T-helper 2 cell treated with Interferon-gamma antibody and Interleukin-4, amounts not matched to agents 5 μg/mL and 100 μg/mL, for 36 hours (primary cell): ENCODE data around the gene FBXO40.
"Not testable (repeated sequence)": the region's sequence is repeated elsewhere in the genome, so short reads cannot be mapped to it uniquely, and the experiment has no call there.

ENCODE experiments used
- DNase-seq: peaks from one replicate; pipeline ENCODE4 v3.0.0; 2021; ENCODE audit warnings: low spot score
- H3K27ac Mint-ChIP-seq: one replicate; pipeline ENCODE4 v1.8.0; 2021; ENCODE audit warnings: mild to moderate bottlenecking, mixed read lengths
- H3K27me3 Mint-ChIP-seq: one replicate; pipeline ENCODE4 v1.8.0; 2021; ENCODE audit warnings: low read depth, mixed read lengths
- H3K36me3 Mint-ChIP-seq: one replicate; pipeline ENCODE4 v1.8.0; 2021; ENCODE audit warnings: low read depth, mixed read lengths
- H3K4me1 Mint-ChIP-seq: one replicate; pipeline ENCODE4 v1.8.0; 2021; ENCODE audit warnings: low read depth, mixed read lengths
- H3K4me3 Mint-ChIP-seq: one replicate; pipeline ENCODE4 v1.8.0; 2022; ENCODE audit warnings: mild to moderate bottlenecking, moderate library complexity, mixed read lengths
- H3K9me3 Mint-ChIP-seq: one replicate; pipeline ENCODE4 v1.8.0; 2021; ENCODE audit warnings: mixed read lengths

The FBXO40 gene, protein sequence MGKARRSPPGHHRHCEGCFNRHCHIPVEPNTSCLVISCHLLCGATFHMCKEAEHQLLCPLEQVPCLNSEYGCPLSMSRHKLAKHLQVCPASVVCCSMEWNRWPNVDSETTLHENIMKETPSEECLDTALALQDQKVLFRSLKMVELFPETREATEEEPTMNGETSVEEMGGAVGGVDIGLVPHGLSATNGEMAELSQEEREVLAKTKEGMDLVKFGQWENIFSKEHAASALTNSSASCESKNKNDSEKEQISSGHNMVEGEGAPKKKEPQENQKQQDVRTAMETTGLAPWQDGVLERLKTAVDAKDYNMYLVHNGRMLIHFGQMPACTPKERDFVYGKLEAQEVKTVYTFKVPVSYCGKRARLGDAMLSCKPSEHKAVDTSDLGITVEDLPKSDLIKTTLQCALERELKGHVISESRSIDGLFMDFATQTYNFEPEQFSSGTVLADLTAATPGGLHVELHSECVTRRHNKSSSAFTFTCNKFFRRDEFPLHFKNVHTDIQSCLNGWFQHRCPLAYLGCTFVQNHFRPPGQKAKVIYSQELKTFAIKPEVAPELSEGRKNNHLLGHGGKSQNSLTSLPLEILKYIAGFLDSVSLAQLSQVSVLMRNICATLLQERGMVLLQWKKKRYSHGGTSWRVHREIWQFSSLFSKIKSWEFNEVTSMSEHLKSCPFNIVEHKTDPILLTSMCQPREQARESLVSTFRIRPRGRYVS

DNA sequence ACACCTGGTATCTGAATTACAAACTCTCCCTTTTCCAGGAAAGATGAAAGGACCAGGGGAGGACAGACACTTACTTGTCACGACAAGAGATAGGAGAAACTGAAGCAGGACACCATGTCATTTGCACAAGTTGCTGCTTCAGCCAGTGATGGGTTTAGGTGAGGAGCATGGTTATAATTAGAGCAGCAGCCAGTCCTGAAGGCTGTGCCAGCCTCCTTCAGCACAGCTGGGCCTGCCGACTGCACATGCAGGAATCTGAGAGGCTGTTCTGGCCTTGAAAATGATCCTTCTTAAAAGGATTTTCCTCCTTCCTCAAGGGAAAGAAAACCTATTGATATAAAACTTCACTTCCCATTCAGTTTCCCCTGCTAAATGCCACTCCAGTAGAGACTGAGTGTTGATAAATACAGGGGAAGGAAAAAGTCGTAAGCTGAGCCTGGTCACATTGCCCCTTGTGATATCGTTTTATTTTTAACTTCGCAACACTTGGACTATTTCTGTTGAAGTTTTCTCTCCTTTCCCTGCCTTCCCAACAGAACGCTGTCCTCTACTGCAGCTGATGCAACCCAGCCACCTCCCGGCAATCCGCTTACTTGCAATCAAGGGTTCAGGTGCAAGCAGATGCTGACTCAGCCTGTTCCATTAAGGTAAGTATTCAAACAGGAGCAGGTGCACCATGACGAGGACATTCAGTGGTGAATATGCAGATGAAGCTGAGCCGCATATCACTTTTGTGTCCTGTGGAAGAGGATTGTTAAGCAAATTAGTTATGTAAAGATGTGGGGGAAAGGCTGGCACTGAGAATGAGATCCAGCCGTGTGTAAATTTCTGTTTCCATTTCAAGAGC is at the start of gene FBXO40:
Gene FBXO40, plus strand, starts transcription at position 524 of the 847 bp plus-strand sequence. CDS start 27,197 bp downstream, outside the sequence.
- DNase-seq: no peak
- no peak within 1 kb of the TSS for H3K27ac Mint-ChIP-seq
- H3K4me3 Mint-ChIP-seq: no peak within 1 kb of the TSS
- peaks cover 17% of the 10 kb centered on the region for H3K27me3 Mint-ChIP-seq
- H3K4me1 Mint-ChIP-seq: no peaks in the 10 kb centered on the region
- no peaks in the 10 kb centered on the region for H3K9me3 Mint-ChIP-seq
- no peaks in the 10 kb centered on the region for H3K36me3 Mint-ChIP-seq

DNA sequence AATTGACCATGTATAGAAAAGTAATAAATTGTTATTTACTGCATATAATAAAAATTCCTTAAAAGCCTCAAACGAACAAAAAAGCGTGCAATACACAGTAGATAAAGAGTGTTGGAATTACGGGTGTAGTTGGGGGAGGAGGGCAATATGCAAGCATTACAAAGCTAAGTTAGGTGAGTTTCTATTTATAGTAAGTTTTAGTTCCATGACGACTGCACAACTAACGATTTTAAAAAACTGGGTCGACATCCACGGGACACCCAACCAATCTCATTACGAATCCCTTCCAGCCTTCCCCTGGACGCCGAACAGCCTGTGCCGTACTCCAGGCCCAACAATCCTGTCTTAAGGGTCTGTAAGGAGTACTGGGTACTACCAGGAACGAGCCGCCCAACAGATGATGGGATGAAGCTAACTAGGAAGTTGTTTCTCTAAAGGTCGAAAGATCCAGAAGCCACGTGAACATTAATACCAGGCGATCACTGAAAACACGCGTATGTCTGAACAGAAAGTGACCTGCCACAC is 48.1 kb upstream of the FBXO40 start:
- H3K4me1 Mint-ChIP-seq: peaks cover 38% of the 10 kb centered on the region
- H3K4me3 Mint-ChIP-seq: peak overlapping the region; percentile 100
- H3K36me3 Mint-ChIP-seq: peaks cover 22% of the 10 kb centered on the region
- peak overlapping the region; percentile 97 for H3K27ac Mint-ChIP-seq
- no peaks in the 10 kb centered on the region for H3K9me3 Mint-ChIP-seq
- peak; percentile 10 for DNase-seq
- H3K27me3 Mint-ChIP-seq: no peaks in the 10 kb centered on the region

DNA sequence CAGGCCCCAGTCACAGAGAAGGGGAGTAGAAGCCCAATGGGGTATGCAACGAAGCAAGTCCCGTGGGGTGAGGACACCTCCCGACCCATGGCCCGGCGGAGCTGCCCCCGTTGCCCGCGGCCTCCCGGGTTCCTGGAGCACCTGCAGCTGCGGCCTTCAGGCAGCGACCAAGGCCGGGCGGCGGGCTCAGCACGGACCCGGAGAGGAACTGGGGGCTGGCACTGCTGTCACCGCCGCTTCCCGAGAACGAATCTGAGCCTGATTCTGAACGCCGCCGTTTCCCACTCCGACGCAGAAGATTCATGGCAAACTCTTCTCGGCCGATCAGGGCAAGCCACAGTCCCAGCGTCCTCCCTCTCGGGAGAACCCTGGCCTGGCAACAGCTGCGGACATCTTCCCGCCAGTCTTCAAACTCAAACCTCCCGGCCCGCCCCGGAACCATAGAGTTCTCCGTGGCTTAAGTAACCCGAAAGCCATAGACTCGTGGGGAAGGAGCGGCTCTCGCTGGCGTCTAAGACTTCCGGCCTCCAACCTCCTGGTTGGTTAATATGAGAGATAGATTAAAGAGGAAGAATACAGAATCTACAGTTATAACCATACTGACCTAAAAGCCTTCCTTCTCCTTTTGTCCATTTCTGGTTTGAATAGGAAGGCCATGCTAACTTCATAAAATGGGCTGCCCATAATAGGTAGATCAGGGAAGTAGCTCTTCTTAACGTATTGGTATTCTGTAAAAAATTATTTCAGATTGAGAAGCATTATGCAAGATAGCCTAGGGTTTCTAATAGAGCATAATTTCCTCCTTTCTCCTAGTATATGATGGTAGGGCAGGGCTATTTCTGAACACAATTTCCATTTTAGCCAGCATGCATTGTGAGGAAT is 47.4 kb upstream of the FBXO40 start, which contains the start of gene POLQ:
Gene POLQ, minus strand, starts transcription at position 415 of the 882 bp plus-strand sequence. Its CDS starts 111 bp downstream, at position 304.
- Mint-ChIP-seq H3K36me3 (peaks cover 19% of the 10 kb centered on the region), H3K9me3 (no peaks in the 10 kb centered on the region), H3K4me1 (peaks cover 36% of the 10 kb centered on the region), H3K27ac (peak within 1 kb of the TSS; percentile 97), H3K4me3 (peak within 1 kb of the TSS; percentile 100), H3K27me3 (no peaks in the 10 kb centered on the region)
- peak; percentile 85 for DNase-seq

DNA sequence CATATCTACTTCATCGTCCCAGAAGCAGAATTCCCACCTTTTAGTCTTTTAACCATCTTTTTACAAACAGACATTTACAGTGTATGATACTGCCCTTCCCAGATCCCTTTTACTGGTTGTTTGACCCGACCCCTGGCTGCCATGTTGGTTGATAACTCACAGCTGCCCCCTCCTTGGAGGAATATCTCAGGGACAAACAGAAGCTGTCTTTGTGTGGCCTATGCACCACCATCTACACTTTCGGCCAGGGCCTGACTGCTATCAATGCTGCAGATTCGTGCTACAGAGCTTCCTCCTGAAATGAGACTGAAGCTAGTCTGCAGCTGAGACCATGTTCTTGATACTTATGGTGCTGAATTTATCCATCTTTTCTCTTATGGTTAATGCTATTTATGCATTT is 40.8 kb upstream of the FBXO40 start:
- Mint-ChIP-seq H3K27ac (no peak overlapping the region), H3K27me3 (peaks cover 2% of the 10 kb centered on the region), H3K36me3 (no peaks in the 10 kb centered on the region), H3K9me3 (no peaks in the 10 kb centered on the region), H3K4me3 (no peak overlapping the region), H3K4me1 (peaks cover 5% of the 10 kb centered on the region)
- DNase-seq: no peak

DNA sequence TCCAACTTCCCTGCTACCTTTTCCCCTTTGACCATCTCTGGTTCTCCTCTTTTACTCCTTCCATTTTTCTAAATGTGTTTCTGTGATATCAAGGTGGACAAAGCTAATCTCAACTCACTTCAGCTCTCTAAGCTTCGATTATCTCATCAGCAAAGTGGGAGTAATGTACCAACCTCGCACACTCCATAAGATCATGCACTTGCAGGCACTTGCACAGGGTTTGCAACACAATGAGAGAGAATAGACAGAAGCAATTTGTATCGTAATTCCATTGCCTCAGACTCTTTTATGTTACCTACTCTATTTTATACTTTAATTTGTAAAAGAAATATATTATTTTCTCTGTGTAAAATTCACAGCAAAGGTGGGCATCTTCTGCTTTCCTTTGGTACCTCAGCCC is 40.4 kb upstream of the FBXO40 start:
- Mint-ChIP-seq H3K27me3 (peaks cover 2% of the 10 kb centered on the region), H3K4me1 (peaks cover 5% of the 10 kb centered on the region), H3K9me3 (no peaks in the 10 kb centered on the region), H3K36me3 (no peaks in the 10 kb centered on the region), H3K27ac (no peak overlapping the region), H3K4me3 (no peak overlapping the region)
- no peak for DNase-seq

DNA sequence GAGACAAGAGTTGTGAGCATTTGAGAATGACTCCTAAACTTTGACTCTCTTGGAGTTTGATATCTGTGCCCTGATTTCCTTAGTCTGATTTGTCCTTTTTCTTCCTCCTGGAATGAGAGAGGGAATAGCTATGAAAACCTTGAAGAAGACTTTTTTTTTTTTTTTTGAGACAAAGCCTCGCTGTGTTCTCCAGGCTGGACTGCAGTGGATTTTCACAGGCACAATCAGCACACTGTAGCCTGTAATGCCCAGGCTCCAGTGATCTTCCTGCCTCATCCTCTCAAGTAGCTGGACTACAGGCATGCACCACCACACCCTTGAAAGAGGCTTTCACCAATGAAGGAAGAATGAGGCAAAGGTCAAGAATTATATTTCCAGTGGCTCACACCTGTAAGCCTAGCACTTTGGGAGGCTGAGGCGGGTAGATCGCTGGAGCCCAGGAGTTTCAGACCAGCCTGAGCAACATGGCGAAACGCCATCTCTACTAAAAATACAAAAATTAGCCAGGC is 35.7 kb upstream of the FBXO40 start:
- Mint-ChIP-seq H3K36me3 (no peaks in the 10 kb centered on the region), H3K27me3 (peaks cover 11% of the 10 kb centered on the region), H3K4me1 (no peaks in the 10 kb centered on the region), H3K4me3 (no peak overlapping the region), H3K27ac (no peak overlapping the region), H3K9me3 (no peaks in the 10 kb centered on the region)
- no peak for DNase-seq

DNA sequence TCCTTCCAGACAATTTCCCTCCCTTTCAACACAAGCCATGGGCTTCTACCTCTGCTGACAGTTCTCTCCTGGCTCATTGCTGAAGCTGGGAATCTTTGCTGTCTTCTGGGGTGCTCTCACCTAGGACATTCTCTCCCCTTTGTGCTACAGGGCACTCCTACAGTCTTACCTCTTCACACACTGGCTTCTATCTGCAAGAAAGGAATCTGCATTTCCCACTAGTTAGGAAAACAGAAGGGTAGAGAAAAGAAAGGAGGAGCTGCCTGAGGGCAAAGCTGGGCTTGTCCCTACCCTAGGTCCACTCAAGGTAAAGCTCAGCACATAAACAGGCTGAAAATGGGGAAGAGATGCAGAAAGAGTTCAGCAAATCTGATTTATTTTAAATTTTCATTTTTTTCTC is 31.0 kb upstream of the FBXO40 start:
- no peak for DNase-seq
- no peak overlapping the region for H3K4me3 Mint-ChIP-seq
- H3K27ac Mint-ChIP-seq: no peak overlapping the region
- peaks cover 11% of the 10 kb centered on the region for H3K27me3 Mint-ChIP-seq
- H3K4me1 Mint-ChIP-seq: no peaks in the 10 kb centered on the region
- no peaks in the 10 kb centered on the region for H3K9me3 Mint-ChIP-seq
- no peaks in the 10 kb centered on the region for H3K36me3 Mint-ChIP-seq

DNA sequence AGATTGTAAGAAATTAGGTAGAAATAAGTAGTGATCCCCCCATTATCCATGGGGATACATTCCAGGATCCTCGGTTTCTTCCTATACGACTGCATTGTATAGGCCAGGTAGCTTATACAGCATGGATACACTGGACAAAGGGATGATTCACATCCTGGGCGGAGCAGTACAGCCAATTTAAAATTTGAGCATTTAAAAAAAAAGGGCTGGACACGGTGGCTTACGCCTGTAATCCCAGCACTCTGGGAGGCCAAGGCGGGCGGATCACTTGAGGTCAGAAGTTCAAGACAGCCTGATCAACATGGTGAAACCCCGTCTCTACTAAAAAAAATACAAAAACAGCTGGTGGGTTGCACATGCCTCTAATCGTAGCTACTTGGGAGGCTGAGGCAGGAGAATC is 26.4 kb upstream of the FBXO40 start:
- no peak overlapping the region for H3K27ac Mint-ChIP-seq
- H3K4me1 Mint-ChIP-seq: no peaks in the 10 kb centered on the region
- no peak overlapping the region for H3K4me3 Mint-ChIP-seq
- no peaks in the 10 kb centered on the region for H3K9me3 Mint-ChIP-seq
- no peaks in the 10 kb centered on the region for H3K36me3 Mint-ChIP-seq
- peaks cover 5% of the 10 kb centered on the region for H3K27me3 Mint-ChIP-seq
- DNase-seq: no peak

DNA sequence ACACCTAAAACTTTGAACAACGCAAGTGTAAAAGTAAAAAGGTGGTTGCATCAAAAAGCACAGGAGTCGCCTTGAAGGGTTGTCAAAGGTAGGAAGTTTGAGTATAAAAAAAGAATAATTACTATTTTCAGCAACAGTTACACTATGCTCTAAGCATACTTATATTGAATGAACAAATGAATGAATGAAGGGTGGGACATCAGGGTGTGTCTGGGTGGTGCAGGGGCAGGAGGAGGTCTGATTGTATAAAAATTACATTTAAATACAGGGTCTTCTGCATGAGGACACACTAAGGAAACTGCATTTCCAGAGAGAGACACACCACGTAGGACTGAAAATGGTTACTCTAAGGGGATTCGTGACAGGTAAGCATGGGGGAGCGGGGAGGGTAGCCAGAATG is 25.5 kb upstream of the FBXO40 start, which contains the start of gene ARGFX:
Gene ARGFX, plus strand, starts transcription at position 301 of the 400 bp plus-strand sequence. CDS start 2,765 bp downstream, outside the sequence.
- H3K27me3 Mint-ChIP-seq: peaks cover 5% of the 10 kb centered on the region
- H3K27ac Mint-ChIP-seq: no peak within 1 kb of the TSS
- no peaks in the 10 kb centered on the region for H3K9me3 Mint-ChIP-seq
- no peaks in the 10 kb centered on the region for H3K4me1 Mint-ChIP-seq
- no peak for DNase-seq
- no peak within 1 kb of the TSS for H3K4me3 Mint-ChIP-seq
- no peaks in the 10 kb centered on the region for H3K36me3 Mint-ChIP-seq

DNA sequence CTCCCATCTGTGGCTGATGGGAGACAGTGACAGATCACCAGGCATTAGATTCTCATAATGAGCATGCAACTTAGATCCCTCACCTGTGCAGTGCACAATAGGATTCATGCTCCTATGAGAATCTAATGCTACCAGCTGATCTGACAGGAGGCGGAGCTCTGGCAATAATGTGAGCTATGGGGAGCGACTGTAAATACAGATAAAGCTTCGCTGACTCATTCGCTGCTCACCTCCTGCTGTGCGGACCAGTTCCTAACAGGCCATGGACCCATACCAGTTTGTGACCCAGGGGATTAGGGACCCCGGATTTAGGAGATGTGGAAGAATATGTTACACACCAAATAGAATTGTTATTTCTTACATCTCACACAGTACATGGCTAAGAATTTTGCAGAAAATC is 18.7 kb upstream of the FBXO40 start:
- Mint-ChIP-seq H3K4me3 (no peak overlapping the region), H3K36me3 (no peaks in the 10 kb centered on the region), H3K9me3 (no peaks in the 10 kb centered on the region), H3K27me3 (peaks cover 8% of the 10 kb centered on the region), H3K4me1 (no peaks in the 10 kb centered on the region), H3K27ac (no peak overlapping the region)
- DNase-seq: no peak

DNA sequence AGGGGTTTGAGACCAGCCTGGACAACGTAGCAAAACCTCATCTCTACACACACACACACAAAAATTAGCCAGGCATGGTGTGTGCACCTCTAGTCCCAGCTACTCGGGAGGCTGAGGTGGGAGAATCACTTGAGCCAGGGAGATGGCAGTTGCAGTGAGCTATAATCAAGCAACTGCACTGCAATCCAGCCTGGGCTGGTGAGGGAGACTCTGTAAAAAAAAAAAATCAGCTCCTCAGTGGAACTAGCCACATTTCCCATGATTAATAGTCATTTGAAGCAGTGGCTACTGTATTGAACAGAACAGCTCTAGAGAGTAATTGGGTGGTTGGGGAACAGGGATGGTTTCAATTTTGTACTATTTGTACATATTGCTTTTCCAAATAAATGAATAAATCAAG is 11.5 kb upstream of the FBXO40 start:
- no peaks in the 10 kb centered on the region for H3K9me3 Mint-ChIP-seq
- H3K27ac Mint-ChIP-seq: no peak overlapping the region
- no peaks in the 10 kb centered on the region for H3K36me3 Mint-ChIP-seq
- peaks cover 27% of the 10 kb centered on the region for H3K27me3 Mint-ChIP-seq
- DNase-seq: no peak
- no peaks in the 10 kb centered on the region for H3K4me1 Mint-ChIP-seq
- H3K4me3 Mint-ChIP-seq: no peak overlapping the region

DNA sequence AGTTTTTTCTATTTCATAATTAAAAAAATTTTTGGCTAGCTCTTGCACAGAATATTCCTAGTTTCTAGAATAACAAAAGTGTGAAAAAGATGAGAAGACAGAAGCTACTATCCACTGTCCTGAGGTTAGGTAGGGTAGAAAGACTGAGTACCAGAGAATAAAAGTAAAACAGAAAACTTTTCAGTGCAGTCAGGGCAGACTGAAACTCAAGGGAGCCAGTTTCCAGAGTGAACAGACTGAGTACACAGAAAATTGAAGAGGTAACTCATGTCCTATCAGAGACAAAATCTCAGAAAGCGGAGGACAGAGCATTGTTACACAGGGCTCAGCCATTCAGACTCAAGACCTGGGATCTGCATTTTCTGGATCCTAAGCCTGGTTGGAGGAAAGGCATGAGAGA is 8.8 kb upstream of the FBXO40 start:
- Mint-ChIP-seq H3K4me3 (no peak overlapping the region), H3K4me1 (no peaks in the 10 kb centered on the region), H3K36me3 (no peaks in the 10 kb centered on the region), H3K9me3 (no peaks in the 10 kb centered on the region), H3K27ac (no peak overlapping the region), H3K27me3 (peaks cover 25% of the 10 kb centered on the region)
- no peak for DNase-seq

DNA sequence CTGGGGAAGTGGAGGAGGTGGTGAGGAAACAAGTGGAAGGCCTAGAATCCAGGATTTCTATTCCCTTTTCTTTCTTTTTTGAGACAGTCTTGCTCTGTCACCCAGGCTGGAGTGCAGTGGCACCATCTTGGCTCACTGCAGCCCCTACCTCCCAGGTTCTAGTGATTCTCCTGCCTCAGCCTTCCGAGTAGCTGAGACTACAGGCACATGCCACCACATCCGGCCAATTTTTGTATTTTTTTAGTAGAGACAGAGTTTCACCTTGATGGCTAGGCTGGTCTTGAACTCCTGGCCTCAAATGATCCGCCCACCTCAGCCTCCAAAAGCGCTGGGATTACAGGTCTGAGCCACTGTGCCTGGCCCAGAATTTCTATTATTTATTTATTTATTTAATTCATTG is 627 bp downstream of the FBXO40 start:
- peaks cover 17% of the 10 kb centered on the region for H3K27me3 Mint-ChIP-seq
- H3K4me3 Mint-ChIP-seq, DNase-seq, H3K27ac Mint-ChIP-seq, H3K4me1 Mint-ChIP-seq, H3K9me3 Mint-ChIP-seq, H3K36me3 Mint-ChIP-seq: not testable (repeated sequence)
